NCI-H748 (cell line): ENCODE results near the gene GABRA5.
A peak's percentile ranks its signal among the peaks of the same experiment; 100 is the strongest.
"Not testable (repeated sequence)": the region's sequence is repeated elsewhere in the genome, so short reads cannot be mapped to it uniquely, and the experiment has no call there.

Experiments
- DNase-seq: peaks from one replicate; lab custom pipeline; 2025; ENCODE audit not compliant: unreplicated experiment; lab: John Stamatoyannopoulos, UW

The GABRA5 gene

DNA sequence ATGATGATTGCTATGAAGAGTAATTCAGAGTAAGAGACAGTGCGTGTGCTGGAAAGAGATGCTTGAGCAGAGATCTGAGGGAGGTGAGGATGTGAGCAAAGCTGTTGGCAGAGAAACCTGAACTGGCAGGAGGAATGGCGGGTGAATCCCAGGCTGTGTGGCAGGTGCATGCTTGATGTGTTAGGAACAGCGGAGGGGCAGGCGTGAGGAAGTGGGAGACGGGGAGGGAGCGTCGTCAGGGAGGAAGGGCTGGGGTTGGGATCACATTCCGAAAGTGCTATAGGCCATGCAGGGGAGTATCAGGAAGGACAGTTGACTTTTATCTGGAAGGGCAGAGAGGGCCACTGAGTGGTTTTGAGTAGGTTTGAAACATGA is 8.6 kb downstream of the GABRA5 start:
- no peak for DNase-seq

DNA sequence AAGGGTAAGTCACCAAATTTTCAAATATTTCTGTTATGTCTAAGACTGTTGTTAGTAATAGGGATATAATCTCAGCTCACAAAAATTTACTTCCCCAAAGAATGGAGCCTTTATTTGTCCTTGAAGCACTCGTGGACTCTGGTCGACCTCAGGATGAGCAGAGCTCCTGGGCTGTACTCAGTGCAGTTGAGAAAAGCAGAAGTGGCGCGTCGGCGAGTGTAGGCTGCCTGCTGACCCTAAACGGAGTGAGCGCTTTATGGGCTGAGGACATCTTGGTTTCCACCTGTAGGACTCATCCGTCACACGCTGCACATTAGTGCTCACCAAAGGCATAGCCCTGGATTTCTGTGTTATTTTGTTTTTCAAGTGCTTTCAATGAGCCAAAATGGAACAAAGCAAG is 11.0 kb downstream of the GABRA5 start:
- no peak for DNase-seq

DNA sequence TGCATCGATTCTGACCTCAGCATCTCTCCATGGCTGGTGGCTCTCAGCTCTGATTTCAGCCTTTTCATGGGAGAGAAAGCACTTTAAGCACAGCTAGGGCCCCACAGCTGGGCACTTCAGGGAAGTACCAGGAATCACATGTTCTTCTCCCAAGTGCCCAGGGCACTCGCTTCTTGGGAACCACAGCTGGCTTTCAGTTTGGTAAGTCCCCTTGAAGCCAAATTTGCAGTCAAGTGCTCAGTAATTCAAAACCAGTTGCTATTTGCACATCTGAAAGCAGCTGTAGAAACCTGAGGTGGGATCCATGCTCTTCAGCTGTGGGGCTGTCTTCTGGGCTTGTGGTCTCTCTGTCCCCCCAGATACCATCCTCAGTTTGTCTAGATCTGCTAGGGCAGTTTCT is 12.8 kb downstream of the GABRA5 start:
- no peak for DNase-seq

DNA sequence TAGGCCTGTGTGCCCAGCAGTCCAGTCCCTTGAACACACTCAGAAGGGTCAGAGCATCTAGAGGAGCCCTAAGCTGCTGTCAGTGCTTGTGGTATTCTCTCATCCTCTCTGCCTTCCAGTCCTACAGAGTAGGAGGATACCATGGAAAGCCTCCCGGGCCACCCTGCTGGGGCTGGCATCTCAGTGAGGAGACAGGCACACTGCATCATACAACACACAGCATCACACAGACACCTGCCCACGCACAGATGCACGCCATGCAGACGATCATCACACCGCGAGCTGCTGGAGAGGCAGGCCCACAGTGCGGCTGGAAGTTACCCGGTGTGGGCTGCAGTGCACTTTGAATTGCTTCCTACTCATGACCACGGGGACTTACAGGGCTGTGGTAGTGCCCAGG is 15.2 kb downstream of the GABRA5 start:
- DNase-seq, result no peak

DNA sequence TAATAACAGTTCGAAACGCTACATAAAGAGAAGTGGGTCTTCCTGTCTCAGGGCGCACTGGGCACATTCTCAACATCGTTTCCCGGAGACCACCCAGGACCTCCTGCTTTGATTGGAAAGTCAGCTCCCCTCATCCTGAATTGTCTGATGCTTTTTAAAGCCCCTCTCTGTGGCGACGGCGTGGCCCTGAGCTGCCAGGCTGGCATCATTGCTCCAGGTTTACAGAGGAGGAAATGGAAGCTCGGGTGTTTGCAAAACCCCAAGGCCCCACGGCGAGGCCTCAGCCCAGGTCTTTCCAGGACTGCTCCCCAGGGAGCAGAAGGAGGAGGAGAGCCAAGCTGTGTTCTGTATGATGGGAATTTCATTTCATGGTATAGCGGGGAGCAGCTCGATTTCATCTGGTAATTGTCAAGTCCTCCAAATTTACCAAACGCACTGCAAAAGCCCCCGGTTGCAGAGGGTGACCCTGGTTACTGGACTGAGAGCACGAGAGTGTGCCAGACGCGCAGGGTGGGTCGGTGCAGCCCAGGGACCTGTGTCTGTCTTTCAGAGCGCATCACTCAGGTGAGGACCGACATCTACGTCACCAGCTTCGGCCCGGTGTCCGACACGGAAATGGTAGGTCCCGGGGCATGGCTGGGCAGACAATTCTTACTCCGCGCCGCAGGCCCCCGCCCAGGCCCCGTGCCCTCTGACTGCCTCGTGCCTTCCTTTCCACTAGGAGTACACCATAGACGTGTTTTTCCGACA is 15.9 kb downstream of the GABRA5 start:
- DNase-seq, result no peak

DNA sequence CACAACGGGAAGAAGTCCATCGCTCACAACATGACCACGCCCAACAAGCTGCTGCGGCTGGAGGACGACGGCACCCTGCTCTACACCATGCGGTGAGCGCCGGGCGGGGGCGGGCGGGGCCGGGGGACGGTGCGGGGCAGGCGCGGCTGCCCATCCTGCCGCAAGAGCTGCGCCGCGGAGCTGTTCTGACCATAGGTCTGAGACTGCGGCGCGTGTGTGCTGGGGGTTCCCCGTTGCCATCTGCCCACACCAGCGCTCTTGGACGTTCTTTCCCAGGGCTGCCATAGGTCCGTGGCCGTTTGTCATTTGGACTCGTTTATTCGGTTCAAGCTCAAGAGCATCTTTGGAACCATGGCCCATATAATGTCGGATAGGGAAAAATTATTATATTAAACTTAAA is 16.6 kb downstream of the GABRA5 start:
- no peak for DNase-seq

DNA sequence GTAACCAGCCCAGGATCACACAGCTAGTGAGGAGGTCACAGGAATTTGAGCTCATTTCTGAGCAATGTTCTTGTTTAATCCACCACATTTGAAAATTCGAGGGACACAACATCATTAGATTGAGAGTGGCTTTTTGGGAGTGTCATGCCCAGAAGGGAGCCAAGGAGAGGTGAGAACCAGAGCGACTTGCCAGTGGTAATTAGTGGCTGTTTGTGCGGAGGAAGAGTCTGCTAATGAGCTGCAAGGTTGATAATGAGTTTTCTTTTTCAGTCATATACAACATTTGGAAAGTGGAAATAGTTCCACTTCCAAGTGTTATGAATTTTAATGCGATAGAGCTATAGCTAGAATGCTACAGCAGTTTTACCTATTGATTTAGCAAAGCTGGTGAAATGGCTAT is 19.7 kb downstream of the GABRA5 start:
- DNase-seq, result no peak

DNA sequence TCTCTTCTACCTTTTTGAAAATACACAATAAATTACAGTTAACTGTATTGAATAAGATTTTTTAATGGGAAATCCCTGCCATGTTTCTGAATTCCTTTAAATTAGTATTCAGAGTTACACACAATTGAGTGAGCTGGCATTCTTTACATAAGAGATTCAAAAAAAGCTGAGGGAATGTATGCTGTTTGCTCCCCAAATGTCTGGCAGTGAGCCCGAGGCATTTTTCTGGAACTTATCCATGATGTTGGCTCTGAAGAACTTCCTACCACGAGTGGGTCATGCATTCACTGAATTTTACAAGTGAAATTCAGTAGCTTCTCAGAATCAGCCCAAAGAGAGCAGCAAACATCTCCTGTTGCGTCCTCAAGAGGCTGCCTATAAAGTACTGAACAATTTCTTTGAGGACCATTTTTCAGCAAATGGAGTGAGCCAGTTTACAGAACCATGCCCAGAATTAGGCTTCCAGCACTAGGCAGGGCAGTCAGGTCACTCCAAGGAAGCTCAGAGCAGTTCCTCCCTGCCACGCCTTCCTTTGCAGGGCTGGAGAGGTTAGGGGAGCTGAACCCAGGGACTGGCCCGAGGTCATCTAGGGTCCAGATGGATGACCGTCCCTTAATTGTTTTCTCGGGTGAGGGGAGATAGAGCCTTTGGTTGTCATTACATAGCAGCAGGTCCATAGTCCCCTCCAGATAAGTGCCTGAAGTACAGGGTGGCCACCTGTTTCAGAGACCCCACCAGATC is 21.2 kb downstream of the GABRA5 start:
- DNase-seq, result no peak

DNA sequence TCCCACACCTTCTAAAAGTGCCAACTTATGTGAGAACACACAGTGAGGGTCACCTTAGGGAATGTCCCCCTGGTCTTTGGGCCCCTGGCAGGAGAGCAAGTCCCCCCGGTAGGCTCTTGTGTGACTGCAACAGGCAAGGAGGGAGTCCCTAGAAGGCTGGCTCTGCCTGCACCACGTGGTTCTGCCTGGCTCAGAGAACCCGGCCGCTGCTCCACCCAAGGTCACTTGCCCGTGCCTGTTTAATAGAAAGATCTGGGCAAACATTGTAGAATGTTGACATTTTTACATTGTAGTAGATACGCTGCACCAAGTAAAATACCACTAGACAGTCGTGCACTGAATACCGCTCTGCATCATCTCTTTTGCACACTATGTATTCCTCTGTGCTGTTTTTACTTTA is 21.9 kb downstream of the GABRA5 start:
- peak; percentile 49 for DNase-seq

DNA sequence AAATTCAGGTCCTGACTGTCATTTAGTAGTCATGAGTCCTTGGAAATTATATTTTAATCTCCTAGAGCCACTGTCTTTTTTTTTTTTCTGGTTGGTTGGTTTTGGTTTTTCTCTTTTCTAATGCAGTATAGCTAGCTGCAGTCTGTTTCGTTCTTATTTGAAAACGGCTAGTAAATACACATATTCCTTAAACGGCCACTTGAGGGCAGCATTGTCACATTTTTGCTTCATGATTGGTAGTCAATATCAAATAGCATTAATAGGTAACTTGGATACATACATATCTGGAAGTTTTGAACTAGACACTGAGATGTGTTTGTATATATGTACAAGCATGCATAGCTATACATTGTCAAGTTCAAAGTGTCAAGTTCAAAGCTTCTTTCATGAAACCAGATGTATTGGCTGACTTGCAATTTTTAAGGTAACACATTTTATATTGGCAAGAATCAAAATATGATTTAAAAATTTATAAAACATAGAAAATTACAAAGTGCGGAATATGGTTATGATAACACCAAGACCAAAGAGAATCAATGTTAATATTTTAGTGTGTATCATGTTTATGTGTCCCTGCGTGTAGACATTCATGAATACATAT is 22.5 kb downstream of the GABRA5 start:
- DNase-seq, result peak; percentile 64

DNA sequence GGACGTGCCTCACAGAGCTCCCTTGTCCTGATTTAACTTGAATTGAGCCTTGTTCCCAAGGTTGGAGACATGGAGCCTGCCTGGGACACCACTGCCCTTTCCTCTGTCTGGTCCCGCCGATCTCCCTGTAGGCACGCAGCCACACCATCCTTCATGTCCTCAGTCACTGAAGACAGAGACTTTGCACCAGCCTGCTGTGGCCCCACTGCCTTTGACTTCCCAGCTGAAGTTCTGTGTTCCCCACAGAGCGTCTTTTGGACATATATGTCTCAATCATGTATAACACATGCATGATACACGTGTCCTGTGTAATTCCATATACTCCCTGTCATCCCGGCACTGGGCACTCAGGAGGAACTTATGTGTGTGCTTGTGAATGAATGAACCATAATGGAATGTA is 23.6 kb downstream of the GABRA5 start:
- no peak for DNase-seq

DNA sequence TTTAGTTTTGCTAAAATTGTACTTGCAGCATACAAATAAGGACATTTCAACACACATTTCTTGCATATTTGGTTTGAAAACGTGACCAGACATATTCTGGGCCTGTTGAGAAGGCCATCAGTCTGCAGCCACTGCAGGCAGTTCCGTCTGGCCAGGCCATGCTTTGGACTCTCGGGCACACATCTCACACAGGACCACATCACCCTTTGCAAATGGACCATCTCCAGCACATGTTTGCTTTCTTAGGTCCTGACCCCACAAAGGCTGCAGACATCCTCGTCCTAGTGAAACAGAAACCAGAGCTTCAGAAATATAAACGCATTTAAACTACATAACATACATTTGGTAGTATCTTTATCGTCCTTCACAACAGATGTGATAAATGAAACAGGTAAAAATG is 24.1 kb downstream of the GABRA5 start:
- no peak for DNase-seq

DNA sequence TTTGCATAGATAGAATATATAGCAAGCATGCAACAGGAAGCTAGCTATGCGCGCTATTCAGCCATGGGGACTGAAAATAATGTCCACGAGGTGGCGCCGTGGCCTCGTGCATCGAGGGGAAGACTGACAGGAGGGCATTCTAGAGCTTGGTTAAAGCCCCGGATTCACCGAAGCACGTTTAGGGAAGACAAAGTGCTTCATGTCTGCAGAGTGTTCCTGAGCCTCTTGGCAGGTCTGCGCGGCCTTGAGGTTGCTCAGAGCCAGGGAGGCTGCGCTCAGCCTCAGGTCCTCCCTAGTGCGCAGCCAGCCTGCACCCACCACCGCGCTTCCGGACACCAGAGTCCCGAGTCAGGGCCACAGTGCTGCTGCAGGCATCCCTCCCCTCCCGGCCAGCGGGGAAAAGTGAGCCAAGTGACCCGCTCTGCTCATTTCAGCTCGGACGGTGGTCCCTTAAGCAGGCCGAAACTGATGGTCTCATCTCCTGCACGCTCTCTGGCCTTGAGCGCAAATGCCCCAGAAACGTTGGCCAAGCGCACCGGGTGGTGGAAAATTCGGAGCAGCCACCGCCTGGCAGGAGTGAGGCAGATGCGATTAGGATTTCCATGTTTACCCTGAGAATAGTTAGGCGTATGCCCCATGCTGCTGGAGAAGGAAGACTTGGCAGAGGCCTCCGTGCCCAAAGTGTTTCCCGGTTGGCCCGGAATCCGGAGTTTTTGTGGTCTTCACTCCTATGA is 24.8 kb downstream of the GABRA5 start:
- peak; percentile 77 for DNase-seq

DNA sequence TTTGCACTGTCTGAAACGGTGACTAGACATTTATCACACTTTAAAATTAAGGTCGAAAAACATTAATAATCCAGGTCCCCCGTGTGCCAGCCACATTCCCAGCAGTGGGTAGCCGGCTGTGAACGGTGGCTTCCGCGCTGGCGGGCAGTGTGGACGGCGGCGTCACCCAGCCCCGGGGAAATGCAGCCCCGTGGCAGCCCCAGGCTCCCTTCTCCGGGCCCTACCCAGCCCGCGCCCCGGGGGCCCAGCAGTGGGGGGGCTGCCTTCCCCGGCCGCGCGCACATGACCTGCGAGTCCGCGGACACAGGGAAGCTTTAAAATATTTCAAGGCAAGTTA is 25.3 kb downstream of the GABRA5 start:
- DNase-seq, result no peak

DNA sequence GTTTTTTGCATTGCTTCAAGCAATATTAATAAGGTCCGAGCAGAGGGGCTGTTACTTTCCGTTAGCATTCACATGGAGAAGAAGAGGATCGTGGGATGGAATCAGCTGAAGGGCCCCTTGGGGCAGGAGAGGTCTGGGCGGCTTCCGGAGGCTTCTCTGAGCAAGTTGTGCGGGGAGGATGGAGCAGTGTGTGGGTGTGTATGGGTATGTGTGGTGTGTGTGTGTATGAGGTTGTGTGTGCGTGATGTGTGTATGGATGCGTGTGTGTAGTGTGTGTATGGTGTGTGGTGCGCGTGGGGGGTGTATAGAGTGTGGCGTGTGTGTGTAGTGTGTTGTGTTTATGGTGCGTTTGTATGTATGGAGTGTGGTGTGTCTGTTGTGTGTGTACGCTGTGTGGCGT is 25.8 kb downstream of the GABRA5 start:
- DNase-seq, result no peak

DNA sequence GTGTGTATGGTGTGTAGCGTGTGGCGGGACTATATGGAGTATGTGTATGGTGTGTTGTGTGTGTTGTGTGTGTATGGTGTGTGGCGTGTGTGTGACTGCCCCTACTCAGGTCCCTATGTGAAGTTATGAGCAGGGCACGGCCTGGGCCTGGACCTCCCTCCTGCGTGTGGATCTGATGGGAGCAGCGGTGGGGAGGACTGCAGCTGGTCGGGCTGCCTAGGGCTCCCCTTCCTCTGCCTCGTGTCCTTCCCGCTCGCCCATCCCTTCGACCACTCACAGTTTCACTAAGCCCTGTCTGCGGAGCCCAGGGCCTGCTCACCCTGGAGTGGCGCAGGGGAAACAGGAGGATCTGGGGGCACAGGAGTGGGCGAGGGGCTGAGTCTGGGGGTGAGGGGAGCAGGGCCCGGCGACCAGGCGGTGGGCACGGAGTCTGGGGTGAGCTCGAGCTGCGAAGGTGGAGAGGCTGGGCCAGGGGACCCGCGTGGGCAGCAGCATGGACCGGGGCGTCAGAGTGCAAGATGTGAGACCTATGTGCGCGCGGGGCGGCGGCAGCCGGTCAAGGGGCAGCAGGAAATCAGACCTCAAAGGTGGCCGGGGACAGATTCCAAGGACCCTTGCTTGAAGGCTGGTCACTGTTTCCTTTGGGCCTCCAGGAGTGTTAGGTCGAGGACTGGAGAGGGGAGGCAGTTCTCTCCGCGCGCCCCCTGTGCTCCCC is 26.6 kb downstream of the GABRA5 start:
- no peak for DNase-seq

DNA sequence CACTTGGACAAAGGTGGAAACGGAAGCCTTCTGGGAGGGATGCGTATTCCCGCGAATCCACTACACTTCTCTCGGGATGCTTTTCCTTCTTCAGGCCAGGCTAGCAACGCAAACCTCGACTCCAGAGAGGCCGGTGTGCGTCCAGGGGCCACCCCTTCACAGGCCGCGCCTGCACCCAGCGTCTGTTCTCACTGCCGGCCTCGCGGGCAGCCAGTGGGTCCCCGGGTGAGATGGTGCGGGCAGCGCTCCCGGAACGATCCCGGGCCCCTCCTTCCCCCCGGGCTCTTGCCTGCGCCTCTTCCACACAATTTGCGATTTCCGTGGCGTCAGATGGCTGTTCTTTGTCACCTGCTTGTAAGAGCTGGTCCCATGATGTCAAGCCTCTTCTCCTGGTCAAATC is 27.3 kb downstream of the GABRA5 start:
- DNase-seq, result no peak

DNA sequence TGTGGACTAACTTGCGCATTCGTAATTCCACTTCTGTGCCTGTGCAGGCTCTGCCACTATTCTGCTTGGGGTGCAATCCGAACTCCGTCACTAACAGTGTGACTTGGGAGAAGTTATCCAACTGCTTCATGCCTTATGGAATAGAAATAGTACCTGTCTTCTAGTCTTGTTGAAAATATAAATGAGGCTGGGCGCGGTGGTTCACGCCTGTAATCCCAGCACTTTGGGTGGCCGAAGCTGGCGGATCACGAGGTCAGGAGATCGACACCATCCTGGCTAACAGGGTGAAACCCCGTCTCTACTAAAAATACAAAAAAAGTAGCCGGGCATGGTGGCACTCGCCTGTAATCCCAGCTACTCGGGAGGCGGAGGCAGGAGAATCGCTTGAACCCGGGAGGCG is 28.5 kb downstream of the GABRA5 start:
- not testable (repeated sequence) for DNase-seq

DNA sequence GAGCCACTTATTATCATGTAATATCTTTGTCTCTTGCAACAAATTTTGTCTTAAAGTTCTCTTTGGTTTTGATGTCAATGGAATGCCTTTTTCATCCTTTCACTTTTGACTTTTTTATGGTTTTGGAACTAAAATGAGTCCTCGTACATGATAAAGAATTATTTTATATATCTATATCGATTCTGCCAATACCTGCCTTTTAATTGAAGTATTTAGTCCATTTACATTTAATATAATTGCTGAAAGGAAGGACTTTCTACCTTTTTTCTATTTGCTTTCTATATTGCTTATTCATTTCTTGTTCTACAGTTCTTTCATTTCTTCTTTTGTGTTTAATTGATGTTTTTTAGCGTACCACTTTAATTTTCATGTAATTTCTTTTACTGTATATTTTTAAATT is 32.8 kb downstream of the GABRA5 start:
- DNase-seq, result no peak

DNA sequence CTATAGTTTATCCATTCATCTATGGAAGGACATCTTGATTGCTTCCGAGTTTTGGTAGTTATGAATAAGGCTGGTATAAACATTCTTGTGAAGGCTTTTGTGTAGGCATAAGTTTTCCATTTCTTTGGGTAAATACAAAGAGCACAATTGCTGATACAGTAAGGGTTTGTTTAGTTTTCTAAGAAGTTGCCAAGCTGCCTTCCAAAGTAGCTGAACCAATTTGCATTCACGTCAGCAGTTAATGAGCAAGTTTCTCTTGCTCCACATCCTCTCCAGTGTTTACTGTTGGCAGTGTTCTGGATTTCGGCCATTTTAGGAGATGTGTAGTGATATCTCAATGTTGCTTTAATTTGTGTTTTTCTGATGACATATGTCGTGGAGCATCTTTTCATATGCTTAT is 34.2 kb downstream of the GABRA5 start:
- no peak for DNase-seq

DNA sequence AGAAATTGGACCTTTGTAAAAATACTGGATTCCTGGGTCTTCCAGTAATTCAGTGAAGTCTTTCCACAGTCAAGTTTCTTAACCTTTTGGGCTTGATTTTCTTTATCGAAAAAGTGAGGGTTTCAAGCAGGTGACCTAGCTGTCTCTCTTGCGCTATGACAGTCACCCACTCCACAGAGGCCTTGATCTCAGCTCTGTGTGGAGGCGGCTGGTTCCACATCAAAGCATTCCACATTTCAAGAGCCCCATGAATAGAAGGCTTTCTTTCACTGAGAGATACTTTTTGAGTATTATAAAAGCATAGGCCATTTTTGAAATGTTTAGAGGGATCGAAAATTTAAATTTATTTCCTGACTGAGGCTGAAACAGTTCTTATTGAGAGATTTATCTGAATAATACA is 43.9 kb downstream of the GABRA5 start:
- no peak for DNase-seq
